HCT116 (cell line): ENCODE measurements around the gene CAMK1D. TPM values are rescaled to one million over a fixed set of nuclear protein-coding genes. Genes with fewer than 3 reads are reported as not detected.

Experiments
- ATAC-seq: fragments of 200-7000 bp; cut with Tn5 transposase; 2 replicates; pipeline ENCODE4 v1.9.1; 2020; ENCODE audit warnings: mild to moderate bottlenecking, moderate library complexity
- BruUV-seq: library from RNA; stranded (reverse); fragments of 400-500 nt; replicated peaks from 2 replicates; lab custom pipeline; 2021; lab: Mats Ljungman, UMichigan
- CTCF ChIA-PET: fragments of 300-600 bp; sonication (Branson Sonifier 250); formaldehyde crosslinking; loops from one replicate; lab custom pipeline; 2021; ENCODE audit warnings: antibody characterized with exemption; lab: Charles Lee
- POLR2A ChIA-PET: fragments of 300-600, 350-600 bp; sonication (Branson Sonifier 250); formaldehyde crosslinking; loops from one replicate; lab custom pipeline; 2021; ENCODE audit warnings: antibody characterized with exemption; lab: Charles Lee
- RAD21 ChIA-PET, 2 experiments: fragments of 300-600 bp; sonication (Branson Sonifier 250); formaldehyde crosslinking; loops; one replicate each; lab custom pipeline; 2023; ENCODE audit warnings: low total read pairs in 2 of 2; ENCODE audit not compliant: uncharacterized antibody in 2 of 2, unreplicated experiment in 2 of 2, low non-redundant PET in 1 of 2; lab: Charles Lee
- DNase-seq: peaks from one replicate; pipeline ENCODE4 v3.0.0-alpha.2; 2010; ENCODE audit warnings: low read depth, low spot score
- H2AFZ ChIP-seq: fragments of 200-600 bp; shearing (Covaris generic), sonication (generic); 2 replicates; pipeline ENCODE4 v1.6.1; 2017; ENCODE audit warnings: low read depth, mixed run types, mixed read lengths, antibody characterized with exemption, low read length; ENCODE audit not compliant: poor library complexity, severe bottlenecking
- H3K27ac ChIP-seq: 2 replicates; pipeline ENCODE4 v1.5.1; 2012; ENCODE audit warnings: low read depth, low read length
- H3K27me3 ChIP-seq: fragments of 200-600 bp; sonication (generic); 2 replicates; pipeline ENCODE4 v1.6.1; 2016; ENCODE audit warnings: mixed run types, low read length, mixed read lengths; ENCODE audit not compliant: insufficient read depth
- H3K36me3 ChIP-seq, 2 experiments: fragments of 200-500 bp in 1 of 2; fragments of 200-600 bp in 1 of 2; sonication (Bioruptor generic) in 1 of 2; sonication (generic) in 1 of 2; 2 replicates each; pipeline versions ENCODE4 v1.5.1 to v1.6.1; 2014 to 2016; ENCODE audit warnings: low read length in 2 of 2, inconsistent platforms in 1 of 2, mixed read lengths in 1 of 2, mixed run types in 1 of 2; ENCODE audit not compliant: insufficient read depth in 2 of 2, control insufficient read depth in 1 of 2
- H3K4me1 ChIP-seq, 2 experiments: fragments of 200-600 bp in 1 of 2; sonication (generic) in 1 of 2; 2 replicates each; pipeline versions ENCODE4 v1.5.1 to v1.6.1; 2012 to 2017; ENCODE audit warnings: low read length in 2 of 2, inconsistent platforms in 1 of 2, mild to moderate bottlenecking in 1 of 2, mixed read lengths in 1 of 2, mixed run types in 1 of 2, moderate library complexity in 1 of 2; ENCODE audit not compliant: insufficient read depth in 2 of 2, control insufficient read depth in 1 of 2
- H3K4me2 ChIP-seq: fragments of 200-600 bp; sonication (generic); 2 replicates; pipeline ENCODE4 v1.6.1; 2017; ENCODE audit warnings: mixed run types, low read length, mixed read lengths
- H3K4me3 ChIP-seq, 2 experiments: fragments of 200-600 bp in 1 of 2; sonication (generic) in 1 of 2; replicated peaks in 1 of 2; 2 replicates each; pipeline ENCODE4 v1.5.1; 2011 to 2016; ENCODE audit warnings: low read length in 2 of 2, control low read depth in 1 of 2, low read depth in 1 of 2, mild to moderate bottlenecking in 1 of 2, mixed read lengths in 1 of 2, mixed run types in 1 of 2
- H3K79me2 ChIP-seq: fragments of 200-600 bp; sonication (generic); 2 replicates; pipeline ENCODE4 v1.6.1; 2017; ENCODE audit warnings: mild to moderate bottlenecking, mixed run types, low read length, moderate library complexity, mixed read lengths; ENCODE audit not compliant: insufficient read depth
- H3K9ac ChIP-seq: fragments of 200-600 bp; sonication (generic); 2 replicates; pipeline ENCODE4 v1.6.1; 2016; ENCODE audit warnings: low read length, mixed read lengths
- H3K9me2 ChIP-seq: fragments of 200-600 bp; sonication (generic), shearing (Covaris generic); 2 replicates; pipeline ENCODE4 v1.6.1; 2017; ENCODE audit warnings: mixed run types, mild to moderate bottlenecking, moderate library complexity; ENCODE audit not compliant: insufficient read depth
- H3K9me3 ChIP-seq, 2 experiments: fragments of 200-500 bp in 1 of 2; fragments of 200-600 bp in 1 of 2; sonication (Bioruptor generic) in 1 of 2; sonication (generic) in 1 of 2; 2 replicates each; pipeline ENCODE4 v1.6.1; 2014 to 2017; ENCODE audit warnings: low read length in 2 of 2, mixed read lengths in 2 of 2, inconsistent platforms in 1 of 2, low read depth in 1 of 2, mild to moderate bottlenecking in 1 of 2, mixed run types in 1 of 2, moderate library complexity in 1 of 2; ENCODE audit not compliant: control insufficient read depth in 1 of 2, insufficient read depth in 1 of 2
- H4K20me1 ChIP-seq: fragments of 200-600 bp; sonication (generic), shearing (Covaris generic); 2 replicates; pipeline ENCODE4 v1.6.1; 2017; ENCODE audit warnings: mixed run types, mild to moderate bottlenecking, moderate library complexity; ENCODE audit not compliant: insufficient read depth
- CBX3 ChIP-seq: IDR thresholded peaks from 2 replicates; pipeline ENCODE4 v1.6.1; 2012; ENCODE audit warnings: low read depth
- CEBPB ChIP-seq: IDR thresholded peaks from 2 replicates; pipeline ENCODE4 v1.6.1; 2012; ENCODE audit warnings: low read depth
- EZH2phosphoT487 ChIP-seq: fragments of 200-600 bp; IDR thresholded peaks from 2 replicates; pipeline ENCODE4 v1.6.1; 2018; ENCODE audit warnings: antibody characterized with exemption, borderline replicate concordance
- FOSL1 ChIP-seq: IDR thresholded peaks from 2 replicates; pipeline ENCODE4 v1.6.1; 2012; ENCODE audit warnings: low read depth
- POLR2A ChIP-seq: IDR thresholded peaks from 2 replicates; pipeline ENCODE4 v1.7.0; 2011; ENCODE audit warnings: borderline replicate concordance; ENCODE audit not compliant: insufficient read depth, insufficient read length; ENCODE audit errors: extremely low read depth
- RAD21 ChIP-seq: IDR thresholded peaks from 2 replicates; pipeline ENCODE4 v1.6.1; 2012; ENCODE audit warnings: low read depth, mild to moderate bottlenecking
- SRF ChIP-seq: IDR thresholded peaks from 2 replicates; pipeline ENCODE4 v1.6.1; 2012; ENCODE audit warnings: low read depth
- TCF7L2 ChIP-seq: IDR thresholded peaks from 2 replicates; pipeline ENCODE4 v1.7.0; 2011; ENCODE audit warnings: borderline replicate concordance, inconsistent platforms; ENCODE audit not compliant: insufficient read depth, insufficient read length; ENCODE audit errors: extremely low read depth
- YY1 ChIP-seq: IDR thresholded peaks from 2 replicates; pipeline ENCODE4 v1.6.1; 2011; ENCODE audit warnings: low read length, low read depth, moderate library complexity, mild to moderate bottlenecking; ENCODE audit not compliant: insufficient replicate concordance; ENCODE audit errors: extremely low read depth
- ZFX ChIP-seq: fragments of 450-650 bp; IDR thresholded peaks from 2 replicates; pipeline ENCODE4 v1.6.1; 2017
- intact Hi-C: fragments of 100-400 bp; cut with micrococcal nuclease; formaldehyde crosslinking; loops from 2 replicates; pipeline ENCODE4 v1.10.0; 2022
- total RNA-seq: library from RNA; stranded (reverse); gene quantifications from one replicate; pipeline ENCODE4 v1.2.1, GENCODE V29; 2021; ENCODE audit not compliant: unreplicated experiment
- TF ChIP-seq, protein P1 (sequence below), 3 experiments: fragments of 200-600 bp in 1 of 3; sonication (generic) in 1 of 3; IDR thresholded peaks in 2 of 3; conservative IDR thresholded peaks in 1 of 3; 2 replicates each; pipeline ENCODE4 v1.5.1; 2012 to 2017; ENCODE audit warnings: low read depth in 2 of 3, low read length in 2 of 3, antibody characterized with exemption in 1 of 3, borderline replicate concordance in 1 of 3, control low read depth in 1 of 3, mild to moderate bottlenecking in 1 of 3, mixed read lengths in 1 of 3, mixed run types in 1 of 3, moderate library complexity in 1 of 3; ENCODE audit not compliant: insufficient read depth in 1 of 3
- TF ChIP-seq, protein P2 (sequence below): IDR thresholded peaks from 2 replicates; pipeline ENCODE4 v1.6.1; 2012

The CAMK1D gene
- total RNA-seq, 1 experiment from 2014 or later, result 9.6 TPM

DNA sequence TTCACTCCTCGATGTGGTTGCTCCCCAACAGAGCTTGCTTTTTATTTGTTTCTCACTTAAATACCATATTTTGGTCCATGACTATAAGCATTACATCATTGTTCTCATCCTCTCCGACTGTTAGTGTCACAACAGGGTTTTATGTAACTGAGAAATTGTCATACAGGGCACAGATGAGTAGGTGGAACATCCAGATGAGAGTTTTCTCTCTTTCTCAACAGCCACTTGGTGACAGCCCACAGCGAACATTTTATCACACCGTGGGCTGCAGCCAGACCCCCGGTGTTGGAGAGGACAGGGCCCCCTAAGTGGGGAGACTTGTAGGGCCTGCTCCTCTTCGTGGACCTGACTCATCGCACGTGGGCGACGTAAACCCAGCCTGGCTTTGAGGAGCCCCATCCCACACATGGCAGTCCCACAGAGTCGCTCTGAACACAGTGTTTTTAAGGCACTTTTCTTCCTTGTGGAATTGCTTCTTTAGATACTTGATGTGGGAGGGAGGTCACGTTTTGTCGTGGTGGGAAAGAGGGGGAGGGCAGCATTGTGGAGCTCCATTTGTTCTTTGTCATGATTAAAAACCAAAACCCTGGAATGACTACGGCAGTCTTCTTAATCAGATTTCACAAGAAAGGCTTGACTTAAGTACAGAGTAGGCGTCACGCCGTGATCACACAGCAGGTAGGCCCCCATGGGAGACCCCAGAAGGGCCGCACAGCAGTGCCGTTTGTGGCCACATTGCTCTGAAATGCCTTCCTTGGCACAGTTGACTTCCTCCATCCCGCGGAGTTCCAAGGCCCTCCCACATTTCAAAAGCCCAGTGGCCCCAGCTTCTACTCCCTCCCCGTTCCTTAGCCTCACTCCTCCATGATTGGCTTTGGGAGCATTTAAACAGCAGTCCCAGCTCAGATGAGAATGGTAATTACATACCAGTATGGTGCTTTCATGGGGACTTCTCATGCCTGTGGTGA is 431.6 kb downstream of the CAMK1D start:
- Histone ChIP-seq H2AFZ (no peak overlapping the region), H3K4me2 (no peak overlapping the region), H3K36me3 (no peaks in the 10 kb centered on the region), H4K20me1 (no peaks in the 10 kb centered on the region), H3K9me2 (no peaks in the 10 kb centered on the region), H3K4me3 (no peak overlapping the region), H3K4me1 (peaks cover 2 to 9% of the 10 kb centered on the region in 2 experiments; a peak in 3 of 4 replicates)
- CTCF ChIA-PET, result interaction anchor here (1.3 to 1.9 kb wide), 3 partner anchors 21 to 293 kb away, joined by 3 to 21 read pairs (median 8); no protein-coding TSS in a partner anchor
- no peak for ATAC-seq
- TF ChIP-seq POLR2A (no peak), CEBPB (no peak), SRF (no peak), FOSL1 (no peak), EZH2phosphoT487 (no peak), RAD21 (no peak), ZFX (no peak)
- TF ChIP-seq, all 23 proteins: peak for 0
- ChIA-PET POLR2A (no interaction called here), RAD21 (no interaction called here)
- no peak for DNase-seq
- no peak overlapping the region for H3K9ac ChIP-seq
- H3K9me3 ChIP-seq, result no peaks in the 10 kb centered on the region
- no peaks in the 10 kb centered on the region for H3K27me3 ChIP-seq
- no peaks in the 10 kb centered on the region for H3K79me2 ChIP-seq
- H3K27ac ChIP-seq, result no peak overlapping the region
- BruUV-seq, result no TSS peak
- intact Hi-C loops, result loop anchor here (5.0 kb wide), 1 partner anchor 276 kb away; no protein-coding TSS in a partner anchor

DNA sequence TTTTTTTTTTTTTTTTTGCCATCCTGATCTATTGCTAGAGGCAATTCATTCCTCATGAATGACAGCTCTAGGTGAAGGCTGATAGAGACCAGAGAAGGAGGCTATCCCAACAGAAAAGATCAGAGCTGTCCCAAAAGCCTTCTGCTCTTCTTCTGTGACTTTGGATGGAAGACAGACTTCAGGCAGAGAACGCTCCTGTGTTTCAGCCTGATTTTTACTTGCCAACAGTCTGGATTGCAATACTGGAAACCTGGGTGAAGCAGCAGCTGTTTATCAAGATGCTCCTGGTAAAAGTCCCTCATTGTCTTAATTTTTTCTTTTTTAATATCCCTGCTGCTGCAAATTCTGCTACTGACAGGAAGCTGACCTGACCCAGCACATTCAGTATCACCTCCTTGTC is 432.6 kb downstream of the CAMK1D start:
- intact Hi-C loops, result loop anchor here (2.0 to 5.0 kb wide), 2 partner anchors 121 to 275 kb away; no protein-coding TSS in a partner anchor
- Histone ChIP-seq H3K4me3 (no peak overlapping the region), H4K20me1 (no peaks in the 10 kb centered on the region), H3K36me3 (no peaks in the 10 kb centered on the region), H3K27me3 (no peaks in the 10 kb centered on the region), H3K9ac (no peak overlapping the region), H3K27ac (no peak overlapping the region), H3K4me1 (peaks cover 2 to 9% of the 10 kb centered on the region in 2 experiments; a peak in 3 of 4 replicates), H2AFZ (no peak overlapping the region), H3K4me2 (no peak overlapping the region; the same call in 1 of the 2 replicates), H3K9me2 (no peaks in the 10 kb centered on the region), H3K79me2 (no peaks in the 10 kb centered on the region), H3K9me3 (no peaks in the 10 kb centered on the region)
- BruUV-seq, result no TSS peak
- TF ChIP-seq, protein P1, sequence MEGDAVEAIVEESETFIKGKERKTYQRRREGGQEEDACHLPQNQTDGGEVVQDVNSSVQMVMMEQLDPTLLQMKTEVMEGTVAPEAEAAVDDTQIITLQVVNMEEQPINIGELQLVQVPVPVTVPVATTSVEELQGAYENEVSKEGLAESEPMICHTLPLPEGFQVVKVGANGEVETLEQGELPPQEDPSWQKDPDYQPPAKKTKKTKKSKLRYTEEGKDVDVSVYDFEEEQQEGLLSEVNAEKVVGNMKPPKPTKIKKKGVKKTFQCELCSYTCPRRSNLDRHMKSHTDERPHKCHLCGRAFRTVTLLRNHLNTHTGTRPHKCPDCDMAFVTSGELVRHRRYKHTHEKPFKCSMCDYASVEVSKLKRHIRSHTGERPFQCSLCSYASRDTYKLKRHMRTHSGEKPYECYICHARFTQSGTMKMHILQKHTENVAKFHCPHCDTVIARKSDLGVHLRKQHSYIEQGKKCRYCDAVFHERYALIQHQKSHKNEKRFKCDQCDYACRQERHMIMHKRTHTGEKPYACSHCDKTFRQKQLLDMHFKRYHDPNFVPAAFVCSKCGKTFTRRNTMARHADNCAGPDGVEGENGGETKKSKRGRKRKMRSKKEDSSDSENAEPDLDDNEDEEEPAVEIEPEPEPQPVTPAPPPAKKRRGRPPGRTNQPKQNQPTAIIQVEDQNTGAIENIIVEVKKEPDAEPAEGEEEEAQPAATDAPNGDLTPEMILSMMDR (IDR thresholded peaks at IDR 0.05 in 2 of 3, conservative IDR thresholded peaks at IDR 0.05 in 1 of 3; ENCODE audit: borderline replicate concordance in 1 of 3, insufficient read depth in 1 of 3, low read depth in 2 of 3, low read length in 2 of 3), result no peak
- TF ChIP-seq YY1 (no peak), CBX3 (no peak), ZFX (no peak), SRF (no peak), TCF7L2 (no peak), FOSL1 (no peak), CEBPB (no peak), POLR2A (no peak)
- TF ChIP-seq, protein P2, sequence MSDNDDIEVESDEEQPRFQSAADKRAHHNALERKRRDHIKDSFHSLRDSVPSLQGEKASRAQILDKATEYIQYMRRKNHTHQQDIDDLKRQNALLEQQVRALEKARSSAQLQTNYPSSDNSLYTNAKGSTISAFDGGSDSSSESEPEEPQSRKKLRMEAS, result no peak
- CTCF ChIA-PET, result interaction anchor here (0.6 to 1.9 kb wide), 24 partner anchors 8 to 505 kb away, joined by 3 to 21 read pairs (median 4); no protein-coding TSS in a partner anchor
- DNase-seq (no peak), ATAC-seq (no peak)
- POLR2A ChIA-PET, result no interaction called here
- RAD21 ChIA-PET, result interaction anchor here (1.0 to 1.1 kb wide), 2 partner anchors 120 kb away, joined by 3 to 4 read pairs; no protein-coding TSS in a partner anchor
